IPS-15b (cell line): ENCODE results near the gene MRTFA.

ENCODE experiments used
- H3K27me3 ChIP-seq: one replicate; pipeline ENCODE4 v1.6.1; 2013; ENCODE audit warnings: low read length; ENCODE audit not compliant: control insufficient read depth, insufficient read depth
- H3K36me3 ChIP-seq: one replicate; pipeline ENCODE4 v1.6.1; 2013; ENCODE audit warnings: low read length; ENCODE audit not compliant: control insufficient read depth, insufficient read depth
- H3K4me1 ChIP-seq: one replicate; pipeline ENCODE4 v1.6.1; 2013; ENCODE audit warnings: mild to moderate bottlenecking, low read length; ENCODE audit not compliant: control insufficient read depth, insufficient read depth
- H3K4me3 ChIP-seq: one replicate; pipeline ENCODE4 v1.5.1; 2013; ENCODE audit warnings: low read depth, low read length
- H3K9ac ChIP-seq: one replicate; pipeline ENCODE4 v1.6.1; 2013; ENCODE audit warnings: low read depth, mild to moderate bottlenecking, low read length
- H3K9me3 ChIP-seq: one replicate; pipeline ENCODE4 v1.6.1; 2013; ENCODE audit warnings: mild to moderate bottlenecking, low read length; ENCODE audit not compliant: control insufficient read depth, insufficient read depth

Gene MRTFA

GRCh38 chr22:40450616-40451015, 185.9 kb downstream of the MRTFA start:
- Histone ChIP-seq H3K4me1 (peaks cover 13% of the 10 kb centered on the region), H3K4me3 (no peak overlapping the region), H3K9me3 (no peaks in the 10 kb centered on the region), H3K9ac (no peak overlapping the region), H3K27me3 (no peaks in the 10 kb centered on the region), H3K36me3 (no peaks in the 10 kb centered on the region)

GRCh38 chr22:40449676-40450035, 186.9 kb downstream of the MRTFA start:
- Histone ChIP-seq H3K27me3 (no peaks in the 10 kb centered on the region), H3K4me3 (no peak overlapping the region), H3K36me3 (no peaks in the 10 kb centered on the region), H3K4me1 (peaks cover 13% of the 10 kb centered on the region), H3K9me3 (no peaks in the 10 kb centered on the region), H3K9ac (no peak overlapping the region)

GRCh38 chr22:40446203-40446602, 190.3 kb downstream of the MRTFA start:
- Histone ChIP-seq H3K36me3 (no peaks in the 10 kb centered on the region), H3K9ac (no peak overlapping the region)

GRCh38 chr22:40444178-40444831, 192.2 kb downstream of the MRTFA start:
- no peak overlapping the region for H3K4me3 ChIP-seq
- no peak overlapping the region for H3K9ac ChIP-seq
- H3K4me1 ChIP-seq = peaks cover 1% of the 10 kb centered on the region
- H3K36me3 ChIP-seq = no peaks in the 10 kb centered on the region
- H3K9me3 ChIP-seq = no peaks in the 10 kb centered on the region
- no peaks in the 10 kb centered on the region for H3K27me3 ChIP-seq

More at GRCh38 chr22:40446203-40446602, 190.3 kb downstream of the MRTFA start:
- H3K4me1 ChIP-seq = peaks cover 7% of the 10 kb centered on the region
- H3K27me3 ChIP-seq = no peaks in the 10 kb centered on the region
- H3K4me3 ChIP-seq = no peak overlapping the region
- no peaks in the 10 kb centered on the region for H3K9me3 ChIP-seq

- Histone ChIP-seq H3K9ac (no peak overlapping the region), H3K27me3 (no peaks in the 10 kb centered on the region), H3K4me3 (no peak overlapping the region), H3K36me3 (no peaks in the 10 kb centered on the region), H3K9me3 (no peaks in the 10 kb centered on the region), H3K4me1 (no peaks in the 10 kb centered on the region)
Observed at GRCh38 chr22:40443732-40444131, 192.8 kb downstream of the MRTFA start.

- Histone ChIP-seq H3K9me3 (no peaks in the 10 kb centered on the region), H3K36me3 (no peaks in the 10 kb centered on the region), H3K27me3 (no peaks in the 10 kb centered on the region), H3K4me1 (peaks cover 2% of the 10 kb centered on the region), H3K9ac (no peak overlapping the region), H3K4me3 (no peak overlapping the region)
Observed at GRCh38 chr22:40441761-40442390, 194.6 kb downstream of the MRTFA start.

GRCh38 chr22:40436505-40437431, 199.8 kb downstream of the MRTFA start:
- Histone ChIP-seq H3K4me3 (no peak overlapping the region), H3K36me3 (peaks cover 3% of the 10 kb centered on the region), H3K27me3 (no peaks in the 10 kb centered on the region), H3K9me3 (no peaks in the 10 kb centered on the region), H3K9ac (no peak overlapping the region), H3K4me1 (peaks cover 6% of the 10 kb centered on the region)

GRCh38 chr22:40434745-40435144, 201.8 kb downstream of the MRTFA start:
- Histone ChIP-seq H3K27me3 (no peaks in the 10 kb centered on the region), H3K4me1 (peaks cover 6% of the 10 kb centered on the region), H3K9ac (no peak overlapping the region), H3K36me3 (peaks cover 9% of the 10 kb centered on the region), H3K9me3 (no peaks in the 10 kb centered on the region), H3K4me3 (no peak overlapping the region)

- Histone ChIP-seq H3K9ac (no peak overlapping the region), H3K36me3 (peaks cover 15% of the 10 kb centered on the region), H3K27me3 (no peaks in the 10 kb centered on the region), H3K4me1 (peaks cover 6% of the 10 kb centered on the region), H3K9me3 (no peaks in the 10 kb centered on the region), H3K4me3 (no peak overlapping the region)
Observed at GRCh38 chr22:40434106-40434505, 202.4 kb downstream of the MRTFA start.

GRCh38 chr22:40433416-40434090, 203.0 kb downstream of the MRTFA start:
- no peaks in the 10 kb centered on the region for H3K9me3 ChIP-seq
- no peak overlapping the region for H3K9ac ChIP-seq
- peaks cover 6% of the 10 kb centered on the region for H3K4me1 ChIP-seq
- no peak overlapping the region for H3K4me3 ChIP-seq
- peaks cover 17% of the 10 kb centered on the region for H3K36me3 ChIP-seq
- H3K27me3 ChIP-seq = no peaks in the 10 kb centered on the region

GRCh38 chr22:40432625-40433024, 203.9 kb downstream of the MRTFA start:
- peaks cover 17% of the 10 kb centered on the region for H3K36me3 ChIP-seq

More at GRCh38 chr22:40432625-40433024, 203.9 kb downstream of the MRTFA start:
- Histone ChIP-seq H3K4me1 (peaks cover 6% of the 10 kb centered on the region), H3K9ac (no peak overlapping the region), H3K4me3 (no peak overlapping the region), H3K27me3 (no peaks in the 10 kb centered on the region), H3K9me3 (no peaks in the 10 kb centered on the region)
